Hematopoietic multipotent progenitor cell treated with erythropoietin and hydrocortisone succinate and interleukin-3 and kit ligand, for 17 days (in vitro differentiated cells): Measurements from ENCODE around the gene FLT3.
"Not testable (repeated sequence)": the region's sequence is repeated elsewhere in the genome, so short reads cannot be mapped to it uniquely, and the experiment has no call there.

Source experiments
- DNase-seq: peaks from one replicate; pipeline ENCODE4 v3.0.0-alpha.2; 2015; ENCODE audit warnings: low spot score

Gene FLT3

GRCh38 chr13:28100150-28101121, at the start of gene FLT3:
Gene FLT3, minus strand, starts transcription at chr13:28100576. Its CDS starts 66 bp downstream, at chr13:28100510.
- no peak for DNase-seq

- DNase-seq: no peak
Measured at GRCh38 chr13:28147495-28147894, 47.1 kb upstream of the FLT3 start.

GRCh38 chr13:28145049-28145448, 44.7 kb upstream of the FLT3 start:
- no peak for DNase-seq

- DNase-seq: not testable (repeated sequence)
Measured at GRCh38 chr13:28141542-28141941, 41.2 kb upstream of the FLT3 start.

- no peak for DNase-seq
Measured at GRCh38 chr13:28140433-28141125, 40.2 kb upstream of the FLT3 start.

- peak; percentile 77 for DNase-seq
Measured at GRCh38 chr13:28138756-28139470, 38.5 kb upstream of the FLT3 start.

GRCh38 chr13:28138012-28138755, 37.8 kb upstream of the FLT3 start, which contains the start of gene PAN3:
Gene PAN3, plus strand, starts transcription at chr13:28138545. Its CDS starts 113 bp downstream, at chr13:28138658.
- peak; percentile 95 for DNase-seq

- peak; percentile 64 for DNase-seq
Measured at GRCh38 chr13:28137596-28137995, 37.2 kb upstream of the FLT3 start.

- peak; percentile 71 for DNase-seq
Measured at GRCh38 chr13:28136916-28137315, 36.5 kb upstream of the FLT3 start.

- DNase-seq: no peak
Measured at GRCh38 chr13:28131646-28132045, 31.3 kb upstream of the FLT3 start.

GRCh38 chr13:28129911-28130693, 29.7 kb upstream of the FLT3 start:
- no peak for DNase-seq

GRCh38 chr13:28128926-28129325, 28.6 kb upstream of the FLT3 start:
- no peak for DNase-seq

GRCh38 chr13:28128030-28128429, 27.7 kb upstream of the FLT3 start:
- no peak for DNase-seq

GRCh38 chr13:28121224-28121623, 20.8 kb upstream of the FLT3 start:
- no peak for DNase-seq

GRCh38 chr13:28120317-28120716, 19.9 kb upstream of the FLT3 start:
- no peak for DNase-seq

- DNase-seq: peak; percentile 26
Measured at GRCh38 chr13:28117689-28118377, 17.5 kb upstream of the FLT3 start.

- DNase-seq: no peak
Measured at GRCh38 chr13:28116736-28117135, 16.4 kb upstream of the FLT3 start.

- no peak for DNase-seq
Measured at GRCh38 chr13:28110414-28110813, 10.0 kb upstream of the FLT3 start.

- DNase-seq: no peak
Measured at GRCh38 chr13:28106976-28107375, 6.6 kb upstream of the FLT3 start.

- not testable (repeated sequence) for DNase-seq
Measured at GRCh38 chr13:28101886-28102285, 1.5 kb upstream of the FLT3 start.
